Activated naive CD4-positive, alpha-beta T cell treated with anti-CD3 and anti-CD28 coated beads, Interleukin-2, amount 50 U/mL, for 72 hours (primary cell): ENCODE results near the gene ACLY. TPM values are rescaled to one million over a fixed set of nuclear protein-coding genes. Genes with fewer than 3 reads are reported as not detected.

Source experiments
- ATAC-seq, 2 donors: fragments of 150-1000 bp; cut with Tn5 transposase; 2 replicates each; pipeline ENCODE4 v1.10.0; 2021; ENCODE audit warnings: mild to moderate bottlenecking in 2 of 2, moderate library complexity in 2 of 2
- DNase-seq, 2 donors: peaks; one replicate each; pipeline ENCODE4 v3.0.0; 2021 to 2022; ENCODE audit warnings: low spot score in 2 of 2
- H3K27ac Mint-ChIP-seq, 2 donors: one replicate each; pipeline ENCODE4 v1.8.0; 2022; ENCODE audit warnings: mild to moderate bottlenecking in 2 of 2, mixed read lengths in 2 of 2
- H3K36me3 Mint-ChIP-seq, 2 donors: one replicate each; pipeline ENCODE4 v1.8.0; 2022; ENCODE audit warnings: mixed read lengths in 2 of 2
- H3K9me3 Mint-ChIP-seq, 2 donors: one replicate each; pipeline ENCODE4 v1.8.0; 2022; ENCODE audit warnings: mixed read lengths in 2 of 2
- total RNA-seq, 2 donors: library from RNA; stranded (reverse); gene quantifications; one replicate each; pipeline ENCODE4 v1.2.3, GENCODE V29; 2022

The ACLY gene
- total RNA-seq, result 100 to 1,000 TPM; 140 to 187 TPM

DNA sequence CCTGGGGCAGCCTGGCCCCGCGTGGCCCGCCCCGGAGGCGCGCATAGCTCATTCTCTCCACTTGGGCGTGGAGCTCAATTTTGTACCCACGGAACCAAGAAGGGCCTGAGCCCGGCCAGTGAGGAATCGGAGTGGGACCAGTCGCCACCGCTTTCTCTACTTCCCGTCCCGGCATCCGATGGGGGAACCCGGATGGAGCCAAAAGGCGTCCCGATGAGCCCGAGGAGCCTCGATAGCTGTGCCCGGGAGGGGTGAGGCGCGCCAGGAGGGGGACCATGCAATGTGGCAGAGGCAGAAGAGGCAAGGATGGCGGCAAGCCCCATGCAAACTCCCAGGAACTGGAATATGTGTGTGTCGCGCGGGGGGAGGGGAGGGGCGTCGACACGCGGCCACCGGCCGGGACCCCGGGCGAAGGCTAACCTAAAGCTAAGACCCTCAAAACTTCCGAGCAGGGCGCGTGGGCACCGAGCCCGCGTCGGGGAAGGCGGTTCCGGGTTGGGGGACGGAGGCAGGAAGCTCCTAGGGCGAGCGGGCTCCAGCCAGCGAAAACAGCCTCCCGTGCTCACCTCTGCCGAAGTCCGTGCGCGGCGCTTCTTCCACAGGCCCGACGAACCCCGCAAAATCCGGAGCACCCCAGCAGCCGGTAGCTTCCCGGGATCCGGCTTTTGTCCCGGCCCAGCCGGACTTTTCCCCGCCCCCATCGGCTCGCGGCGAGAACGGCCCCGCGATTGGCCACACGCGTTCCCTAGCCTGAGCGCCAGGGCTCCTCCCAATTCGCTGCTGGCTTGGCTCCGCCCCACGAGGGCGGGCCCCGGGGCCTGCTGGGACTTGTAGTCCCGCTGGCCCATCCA, at the start of gene ACLY:
TSS of gene ACLY (minus strand) at position 638 of the 851 bp plus-strand sequence. CDS start 5,078 bp downstream, outside the sequence.
- Mint-ChIP-seq H3K27ac (peak within 1 kb of the TSS; percentile 89 to 90), H3K36me3 (peaks cover 5% of the 10 kb centered on the region in 2 donors), H3K9me3 (no peaks in the 10 kb centered on the region)
- peak; percentile 97 to 99 for DNase-seq
- peak; percentile 99 to 100 for ATAC-seq

DNA sequence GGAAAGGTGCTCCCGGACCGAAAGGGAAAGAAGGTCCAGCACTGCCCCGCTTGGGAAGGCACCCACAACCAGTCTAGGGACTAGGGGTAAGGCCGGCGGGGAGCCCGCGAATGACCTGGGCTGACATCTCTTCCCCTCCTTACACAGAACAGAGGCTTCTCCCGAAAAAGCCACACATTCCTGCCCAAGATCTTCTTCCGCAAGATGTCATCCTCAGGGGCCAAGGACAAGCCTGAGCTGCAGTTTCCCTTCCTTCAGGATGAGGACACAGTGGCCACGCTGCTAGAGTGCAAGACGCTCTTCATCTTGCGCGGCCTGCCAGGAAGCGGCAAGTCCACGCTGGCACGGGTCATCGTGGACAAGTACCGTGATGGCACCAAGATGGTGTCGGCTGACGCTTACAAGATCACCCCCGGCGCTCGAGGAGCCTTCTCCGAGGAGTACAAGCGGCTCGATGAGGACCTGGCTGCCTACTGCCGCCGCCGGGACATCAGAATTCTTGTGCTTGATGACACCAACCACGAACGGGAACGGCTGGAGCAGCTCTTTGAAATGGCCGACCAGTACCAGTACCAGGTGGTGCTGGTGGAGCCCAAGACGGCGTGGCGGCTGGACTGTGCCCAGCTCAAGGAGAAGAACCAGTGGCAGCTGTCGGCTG, 49.3 kb upstream of the ACLY start:
- DNase-seq, result no peak
- ATAC-seq, result no peak
- Mint-ChIP-seq H3K27ac (peak overlapping the region; percentile 73 to 98), H3K36me3 (peaks cover 13 to 16% of the 10 kb centered on the region in 2 donors), H3K9me3 (no peaks in the 10 kb centered on the region)

DNA sequence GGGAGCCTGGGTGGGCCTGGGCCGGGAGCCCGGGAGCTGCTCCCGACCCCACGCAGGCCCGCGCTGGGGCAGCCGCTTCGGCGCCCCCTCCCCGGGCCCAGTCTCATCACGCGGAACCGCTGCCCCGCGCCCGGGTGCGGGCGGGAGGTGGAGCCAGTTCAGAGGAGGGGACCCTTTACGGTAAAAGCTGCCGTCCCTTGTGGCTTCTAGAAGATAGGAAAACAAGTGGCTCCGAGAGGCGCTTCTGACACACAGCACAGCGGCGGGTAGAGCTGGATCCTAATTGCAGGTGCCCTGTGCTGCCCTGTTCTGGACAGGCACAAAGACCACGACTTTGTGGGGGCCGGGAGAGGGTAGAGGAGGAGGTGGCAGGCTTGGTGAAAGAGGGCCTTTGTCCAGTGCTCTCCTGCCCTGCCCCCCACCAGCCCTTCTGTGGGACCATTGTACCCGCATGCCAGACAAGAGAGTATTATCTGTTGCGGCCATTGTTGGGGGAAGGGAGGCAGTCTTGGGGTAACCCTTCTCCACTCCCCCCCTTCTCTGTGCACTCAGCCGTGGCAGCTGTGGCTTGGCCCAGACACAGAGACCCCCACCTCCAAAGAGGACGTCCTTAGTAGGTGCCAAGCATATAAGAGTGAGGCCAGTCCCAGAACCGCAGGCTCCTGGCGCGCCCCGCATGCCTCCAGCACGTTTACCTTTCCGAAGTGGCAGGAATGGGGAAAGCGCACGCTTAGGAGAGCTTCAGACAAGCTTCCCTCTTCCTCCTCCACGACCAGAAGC, 48.6 kb upstream of the ACLY start:
- ATAC-seq, result peak; percentile 12 to 25
- peak in 1 of 2 donors; percentile 48 for DNase-seq
- Mint-ChIP-seq H3K36me3 (peaks cover 13 to 16% of the 10 kb centered on the region in 2 donors), H3K9me3 (no peaks in the 10 kb centered on the region), H3K27ac (peak overlapping the region; percentile 73 to 98)

DNA sequence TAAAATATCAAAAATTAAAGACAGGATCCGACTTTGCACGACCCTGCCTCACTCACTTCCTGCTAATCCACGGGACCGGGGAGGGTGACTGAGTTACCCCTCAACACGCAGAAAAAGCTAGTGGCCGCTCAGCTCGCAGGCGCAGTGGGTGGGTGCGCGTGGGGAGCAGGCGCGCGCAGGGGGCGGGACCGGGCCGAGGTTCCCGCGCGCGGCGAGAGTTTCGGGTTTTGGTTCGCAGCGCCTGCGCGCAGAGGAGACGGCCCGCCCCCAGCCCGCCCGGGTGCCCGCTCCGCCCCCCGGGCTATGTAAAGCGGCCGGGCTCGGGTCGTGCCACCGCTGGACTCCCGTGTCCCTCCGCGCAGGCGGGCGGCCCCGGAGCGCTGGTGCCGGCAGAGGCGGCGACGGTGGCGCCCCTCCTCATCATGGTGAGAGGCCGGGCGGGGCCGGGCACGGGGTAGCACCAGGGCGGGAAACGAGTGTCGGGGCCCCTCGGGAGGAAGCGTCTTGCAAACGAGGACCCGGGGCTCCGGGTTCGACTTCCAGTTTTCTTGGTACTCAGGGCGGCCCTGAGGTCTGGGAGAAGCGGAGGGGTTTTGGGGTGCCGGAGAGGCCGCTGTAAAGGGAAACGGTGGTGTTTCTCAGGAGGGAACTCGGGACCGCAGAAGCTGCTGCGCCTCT, 47.9 kb upstream of the ACLY start, which contains the start of gene CNP:
TSS of gene CNP (plus strand) at position 333 of the 678 bp plus-strand sequence. CDS start at position 423, 90 bp downstream.
- Mint-ChIP-seq H3K27ac (peak within 1 kb of the TSS; percentile 73 to 98), H3K9me3 (no peaks in the 10 kb centered on the region), H3K36me3 (peaks cover 13 to 16% of the 10 kb centered on the region in 2 donors)
- DNase-seq (peak; percentile 90), ATAC-seq (peak; percentile 76 to 85)

DNA sequence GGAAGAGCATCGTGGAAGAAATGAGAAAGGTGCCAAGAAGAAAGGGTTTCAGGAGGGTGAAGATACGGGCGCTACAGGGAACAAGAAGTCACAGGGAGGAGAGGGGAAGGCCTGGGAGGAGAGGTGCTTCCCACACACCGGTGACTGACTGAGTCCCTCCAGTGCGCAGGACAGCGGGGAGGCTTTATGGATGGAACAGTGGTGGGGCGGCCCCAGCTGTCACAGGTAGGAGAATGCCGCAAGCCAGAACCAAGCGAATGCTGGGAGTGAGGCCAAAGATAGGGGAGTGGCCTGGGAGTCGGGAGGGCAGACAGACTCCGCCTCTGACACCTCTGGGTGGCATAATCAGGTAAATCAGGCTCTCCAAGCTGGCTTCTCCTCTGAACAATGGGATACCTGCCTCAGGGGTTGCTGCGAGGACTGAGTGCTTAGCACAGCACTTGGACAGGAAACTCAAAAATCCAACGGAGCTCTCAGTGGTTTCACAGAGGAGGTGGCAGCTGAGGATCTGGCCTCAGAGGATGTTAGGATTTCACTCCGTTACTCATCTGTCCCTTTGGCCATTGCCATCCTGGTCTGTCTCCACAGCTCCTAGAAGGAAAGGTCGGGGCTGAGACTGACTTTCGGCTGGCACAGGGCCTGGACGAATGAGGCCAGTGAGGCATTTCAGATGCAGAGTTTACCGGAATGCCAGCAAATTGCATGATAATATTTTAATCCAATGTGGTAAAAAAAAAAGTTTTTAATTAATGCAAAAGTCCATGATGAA, 47.1 kb upstream of the ACLY start:
- Mint-ChIP-seq H3K9me3 (no peaks in the 10 kb centered on the region), H3K27ac (peak overlapping the region; percentile 73 to 88), H3K36me3 (peaks cover 13 to 16% of the 10 kb centered on the region in 2 donors)
- DNase-seq, result peak; percentile 62 to 81
- peak; percentile 62 to 78 for ATAC-seq

DNA sequence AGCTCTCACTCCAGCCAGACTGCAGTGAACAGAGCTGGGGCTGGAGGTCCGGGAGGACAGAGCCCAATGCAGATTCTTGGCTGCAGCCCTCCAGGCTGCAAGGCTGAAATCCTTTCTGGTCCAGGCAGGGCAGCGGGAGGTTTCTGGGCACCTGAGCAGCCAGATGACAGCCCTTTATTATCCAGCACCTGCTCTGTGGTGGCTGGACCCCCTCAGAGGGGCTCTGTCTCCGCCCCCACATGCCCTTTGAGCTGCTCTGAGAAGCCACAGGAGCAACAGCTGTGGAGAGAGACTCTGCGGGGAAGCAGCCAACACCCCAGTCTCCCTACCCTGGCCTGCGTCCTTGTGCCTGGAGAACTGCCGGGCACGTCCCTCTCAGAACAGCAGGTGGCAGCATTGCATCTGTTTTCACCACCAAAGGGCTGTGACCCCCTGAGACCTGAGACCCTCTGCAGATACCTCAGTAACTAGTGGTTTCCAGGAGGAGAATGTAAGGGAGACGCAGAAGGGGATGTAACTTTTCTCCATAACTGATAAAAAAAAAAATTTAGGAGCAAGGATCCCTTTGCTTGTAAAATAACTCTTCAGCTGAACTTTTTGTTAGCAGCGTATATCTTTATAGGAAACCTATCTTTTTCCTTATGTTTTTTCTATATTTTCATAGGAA, 44.1 kb upstream of the ACLY start:
- Mint-ChIP-seq H3K36me3 (peaks cover 1 to 3% of the 10 kb centered on the region in 2 donors), H3K9me3 (no peaks in the 10 kb centered on the region), H3K27ac (no peak overlapping the region)
- DNase-seq, result peak; percentile 61 to 76
- peak in 1 of 2 donors; percentile 34 for ATAC-seq

DNA sequence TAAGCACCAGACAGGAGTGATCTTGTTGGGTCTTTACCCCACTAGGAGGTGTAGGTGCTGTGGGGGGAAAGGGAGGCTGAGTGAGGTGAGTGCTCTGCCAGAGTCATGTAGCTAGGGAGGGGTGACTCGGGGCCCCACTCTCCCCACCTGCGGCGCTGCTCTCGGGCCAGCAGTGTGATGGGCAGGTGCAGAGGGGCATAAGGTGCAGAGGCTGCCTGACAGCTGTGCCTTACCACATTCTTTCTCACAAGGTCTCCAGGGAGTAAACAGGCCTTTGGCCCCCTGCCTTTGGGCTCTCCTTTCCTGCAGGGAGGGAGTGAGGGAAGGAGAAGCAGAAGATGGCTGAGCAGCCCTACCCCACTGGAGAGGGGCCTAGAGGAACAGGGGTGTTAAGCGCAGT, 43.4 kb upstream of the ACLY start:
- no peak for ATAC-seq
- no peaks in the 10 kb centered on the region for H3K9me3 Mint-ChIP-seq
- no peak for DNase-seq
- H3K36me3 Mint-ChIP-seq, result no peaks in the 10 kb centered on the region
- no peak overlapping the region for H3K27ac Mint-ChIP-seq

DNA sequence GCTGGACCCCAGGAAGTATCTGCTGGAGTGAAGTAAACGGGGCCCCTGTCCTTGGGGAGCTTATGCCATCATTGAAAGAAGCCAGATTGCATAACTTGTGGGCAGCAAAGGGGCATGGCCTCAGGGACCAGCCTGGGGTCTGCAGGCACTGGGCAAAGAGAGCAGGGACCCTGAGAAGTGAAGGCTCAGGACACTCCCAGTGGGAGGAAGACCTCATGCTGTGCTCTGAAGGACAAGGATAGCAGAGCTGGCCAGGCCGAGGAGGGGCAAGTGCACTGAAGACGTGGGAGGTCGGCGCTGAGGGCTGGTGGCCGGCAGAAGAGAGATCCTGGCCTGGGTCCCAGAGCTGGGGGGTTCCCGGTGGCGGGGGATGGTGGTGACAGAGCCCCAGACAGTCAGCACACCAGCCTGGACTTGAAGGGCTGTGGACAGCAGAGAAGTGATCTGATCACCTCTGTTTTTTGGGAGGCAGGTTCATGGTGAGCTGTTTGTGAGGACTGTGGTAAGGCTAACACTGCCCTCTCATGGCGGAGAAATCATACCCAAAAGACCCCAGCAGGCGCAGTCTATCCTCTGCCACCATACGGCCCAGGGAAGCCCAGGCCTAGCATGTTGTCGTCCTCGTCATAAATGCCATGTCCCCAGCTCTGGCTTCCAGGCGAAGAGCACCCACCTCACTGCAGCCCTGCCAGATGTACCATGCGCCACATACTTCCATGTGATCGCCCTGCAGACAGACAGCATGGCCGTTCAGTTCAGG, 40.8 kb upstream of the ACLY start:
- H3K36me3 Mint-ChIP-seq, result no peaks in the 10 kb centered on the region
- DNase-seq (no peak), ATAC-seq (no peak)
- H3K9me3 Mint-ChIP-seq, result no peaks in the 10 kb centered on the region
- H3K27ac Mint-ChIP-seq, result peak overlapping the region in 1 of 2 donors; percentile 53

DNA sequence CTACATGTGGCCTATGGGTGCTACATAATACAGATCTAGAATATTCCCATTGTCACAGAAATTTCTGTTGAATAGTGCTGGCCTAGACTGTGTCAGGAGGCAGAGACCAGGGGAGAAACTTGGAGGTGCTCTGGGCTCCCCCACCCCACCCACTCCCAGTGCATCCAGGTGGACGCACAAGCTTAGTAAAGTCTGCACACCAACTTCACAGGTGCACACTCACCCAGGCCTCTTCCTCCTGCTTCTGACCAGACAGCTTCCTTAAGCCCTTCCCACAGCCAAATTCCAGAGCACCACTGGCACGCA, 40.2 kb upstream of the ACLY start:
- no peaks in the 10 kb centered on the region for H3K36me3 Mint-ChIP-seq
- H3K27ac Mint-ChIP-seq, result no peak overlapping the region
- no peak for DNase-seq
- ATAC-seq, result no peak
- H3K9me3 Mint-ChIP-seq, result no peaks in the 10 kb centered on the region

DNA sequence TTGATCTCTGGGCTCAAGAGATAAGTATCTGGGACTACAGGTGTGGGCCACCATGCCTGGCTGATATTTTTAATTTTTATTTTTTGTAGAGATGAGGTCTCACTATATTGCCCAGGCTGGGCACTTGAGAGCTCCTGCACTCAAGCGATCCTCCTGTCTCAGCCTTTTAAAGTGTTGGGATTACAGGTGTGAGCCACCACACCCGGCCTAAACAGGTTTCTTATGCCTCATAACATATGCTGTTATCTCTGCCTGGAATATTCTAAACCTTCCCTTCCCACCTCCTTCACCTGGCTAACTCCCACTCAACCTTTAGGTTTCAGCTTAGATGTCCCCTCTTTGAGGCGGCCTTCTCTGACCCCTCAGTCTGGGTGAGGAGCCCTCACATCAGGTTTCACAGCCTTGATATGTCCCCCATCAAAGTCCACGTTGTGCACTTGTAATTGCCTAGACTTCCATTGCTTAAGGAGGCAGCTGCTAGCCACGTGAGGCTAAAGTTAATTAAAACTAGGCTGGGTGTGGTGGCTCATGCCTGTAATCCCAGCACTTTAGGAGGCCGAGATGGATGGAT, 39.2 kb upstream of the ACLY start:
- Mint-ChIP-seq H3K36me3 (no peaks in the 10 kb centered on the region), H3K9me3 (no peaks in the 10 kb centered on the region), H3K27ac (no peak overlapping the region)
- no peak for DNase-seq
- ATAC-seq, result no peak

DNA sequence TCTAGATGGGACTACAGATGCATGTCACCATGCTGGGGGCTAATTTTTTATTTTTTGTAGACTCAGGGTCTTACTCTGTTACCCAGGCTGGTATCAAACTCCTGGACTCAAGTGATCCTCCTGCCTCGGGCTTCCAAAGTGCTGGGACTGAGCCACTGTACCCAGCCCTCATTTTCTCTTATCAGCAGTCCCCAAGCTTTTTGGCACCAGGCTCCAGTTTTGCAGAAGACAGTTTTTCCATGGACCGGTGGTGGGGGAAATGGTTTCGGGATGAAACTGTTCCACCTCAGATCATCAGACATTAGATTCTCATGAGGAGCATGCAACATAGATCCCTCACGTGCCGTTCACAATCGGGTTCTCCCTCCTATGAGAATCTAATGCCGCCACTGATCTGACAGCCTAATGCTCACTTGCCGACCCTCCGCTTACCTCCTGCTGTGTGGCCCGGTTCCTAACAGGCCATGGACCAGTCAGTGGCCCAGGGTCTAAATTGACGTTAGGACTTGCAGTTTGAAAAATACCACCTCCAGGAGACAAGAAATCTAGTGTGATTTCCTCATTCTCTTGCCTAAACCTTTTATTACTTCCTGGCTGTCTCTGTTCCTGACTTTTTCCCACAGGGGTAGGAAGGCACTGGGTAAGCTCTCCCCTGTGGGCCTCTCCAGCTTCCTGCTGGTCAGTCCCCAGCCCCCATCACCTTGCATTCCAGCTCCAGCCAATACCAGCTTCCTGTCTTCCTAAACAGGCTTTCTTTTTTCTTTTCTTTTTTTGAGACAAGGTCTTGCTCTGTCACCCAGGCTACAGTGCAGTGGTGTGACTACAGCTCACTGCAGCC, 38.5 kb upstream of the ACLY start:
- ATAC-seq, result no peak
- no peaks in the 10 kb centered on the region for H3K9me3 Mint-ChIP-seq
- no peak overlapping the region for H3K27ac Mint-ChIP-seq
- DNase-seq, result no peak
- no peaks in the 10 kb centered on the region for H3K36me3 Mint-ChIP-seq

DNA sequence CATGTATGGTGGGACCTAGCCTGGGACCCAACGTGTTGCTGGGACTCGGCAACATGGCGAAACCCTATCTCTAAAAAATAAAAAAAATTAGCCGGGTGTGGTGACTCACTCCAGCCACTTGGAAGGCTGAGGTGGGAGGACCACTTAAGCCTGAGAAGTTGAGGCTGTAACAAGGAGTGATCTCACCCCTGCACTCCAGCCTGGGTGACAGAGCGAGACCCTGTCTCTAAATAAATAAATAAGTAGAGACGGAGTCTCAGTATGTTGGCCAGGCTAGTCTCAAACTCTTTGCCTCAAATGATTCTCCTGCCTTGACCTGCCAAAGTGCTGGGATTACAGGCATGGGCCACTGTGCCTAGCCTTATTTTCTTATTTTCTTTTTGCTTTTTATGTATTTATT, 37.8 kb upstream of the ACLY start:
- ATAC-seq, result no peak
- no peaks in the 10 kb centered on the region for H3K36me3 Mint-ChIP-seq
- H3K27ac Mint-ChIP-seq, result no peak overlapping the region
- H3K9me3 Mint-ChIP-seq, result no peaks in the 10 kb centered on the region
- no peak for DNase-seq

DNA sequence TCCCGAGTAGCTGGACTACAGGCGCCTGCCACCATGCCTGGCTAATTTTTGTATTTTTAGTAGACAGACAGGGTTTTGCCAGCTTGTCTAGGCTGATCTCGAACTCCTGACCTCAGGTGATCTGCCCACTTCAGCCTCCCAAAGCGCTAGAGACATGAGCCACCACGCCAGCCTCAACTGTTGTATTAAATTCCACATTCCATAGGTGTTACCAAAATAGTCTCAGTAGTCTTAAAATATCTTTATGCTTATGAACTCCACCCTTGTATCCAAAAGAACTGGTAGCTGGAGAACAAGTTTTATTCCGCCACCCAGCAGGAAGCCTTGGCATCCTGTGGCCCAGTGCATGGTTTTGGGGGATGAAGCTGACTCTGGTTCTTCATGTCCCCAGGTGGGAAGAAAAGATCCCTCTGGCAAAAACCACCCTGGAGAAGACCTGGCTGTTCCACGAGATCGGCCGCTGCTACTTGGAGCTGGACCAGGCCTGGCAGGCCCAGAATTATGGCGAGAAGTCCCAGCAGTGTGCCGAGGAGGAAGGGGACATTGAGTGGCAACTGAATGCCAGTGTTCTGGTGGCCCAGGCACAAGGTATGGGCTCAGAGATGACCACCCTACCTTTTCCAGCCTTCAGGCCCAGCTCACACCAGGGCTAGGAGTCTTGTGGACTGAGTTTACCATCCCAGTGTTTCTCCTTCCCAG, 30.2 kb upstream of the ACLY start:
- H3K36me3 Mint-ChIP-seq, result no peaks in the 10 kb centered on the region
- ATAC-seq, result no peak
- H3K27ac Mint-ChIP-seq, result peak overlapping the region in 1 of 2 donors; percentile 36
- no peak for DNase-seq
- no peaks in the 10 kb centered on the region for H3K9me3 Mint-ChIP-seq
